Mesothelial cell of epicardium (in vitro differentiated cells): ENCODE data around the gene DEFB128. TPM values are rescaled to one million over a fixed set of nuclear protein-coding genes. Genes with fewer than 3 reads are reported as not detected.
"Not testable (repeated sequence)": the region's sequence is repeated elsewhere in the genome, so short reads cannot be mapped to it uniquely, and the experiment has no call there.

Source experiments
- DNase-seq, 2 experiments: peaks; one replicate each; pipeline ENCODE4 v3.0.0; 2021; ENCODE audit warnings: low spot score in 2 of 2; ENCODE audit not compliant: unreplicated experiment in 2 of 2
- H3K27ac Mint-ChIP-seq: 2 replicates; pipeline ENCODE4 v1.8.0; 2021; ENCODE audit warnings: mixed read lengths
- H3K27me3 Mint-ChIP-seq: 2 replicates; pipeline ENCODE4 v1.8.0; 2021; ENCODE audit warnings: low read depth, mixed read lengths
- H3K36me3 Mint-ChIP-seq: 2 replicates; pipeline ENCODE4 v1.8.0; 2021; ENCODE audit warnings: mixed read lengths
- H3K4me1 Mint-ChIP-seq: 2 replicates; pipeline ENCODE4 v1.8.0; 2021; ENCODE audit warnings: mixed read lengths
- H3K4me3 Mint-ChIP-seq: 2 replicates; pipeline ENCODE4 v1.8.0; 2021; ENCODE audit warnings: mild to moderate bottlenecking, moderate library complexity, mixed read lengths
- H3K9me3 Mint-ChIP-seq: 2 replicates; pipeline ENCODE4 v1.8.0; 2021; ENCODE audit warnings: mixed read lengths
- CTCF ChIP-seq: fragments of 200-600 bp; sonication (generic); IDR thresholded peaks from one replicate; pipeline ENCODE4 v1.5.0; 2021; ENCODE audit warnings: antibody characterized with exemption; ENCODE audit not compliant: unreplicated experiment
- total RNA-seq: library from RNA; stranded (reverse); gene quantifications from 3 replicates; pipeline ENCODE4 v1.2.1, GENCODE V29; 2021

DEFB128 gene
- total RNA-seq, result not detected in 3 replicates

DNA sequence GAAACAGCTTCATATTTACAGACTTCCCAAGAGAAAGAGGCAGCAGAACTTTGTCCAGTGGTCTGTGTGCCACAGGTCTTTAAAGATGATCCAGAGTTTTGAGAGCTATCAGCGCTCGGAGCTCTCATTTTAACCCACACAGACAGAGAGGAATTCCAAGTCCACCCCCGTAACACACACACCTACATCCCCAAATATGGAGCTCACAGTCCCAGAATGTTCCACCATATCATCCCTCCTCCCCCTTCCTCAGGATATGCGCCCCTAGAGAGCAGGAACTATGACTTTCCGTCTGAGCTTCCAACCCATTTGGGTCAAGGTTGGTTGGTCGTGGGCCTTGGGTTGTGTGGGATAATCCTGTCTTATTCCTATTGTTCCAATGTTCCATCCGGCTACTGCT lies at the start of gene DEFB128:
Gene DEFB128 (minus strand): TSS at position 101 of the 400 bp plus-strand sequence. CDS start 88 bp downstream, at position 13.
- Mint-ChIP-seq H3K27ac (no peak within 1 kb of the TSS), H3K9me3 (peaks cover 51% of the 10 kb centered on the region), H3K4me1 (no peaks in the 10 kb centered on the region), H3K36me3 (no peaks in the 10 kb centered on the region), H3K27me3 (peaks cover 14% of the 10 kb centered on the region), H3K4me3 (no peak within 1 kb of the TSS)
- DNase-seq, result no peak
- no peak for TF ChIP-seq CTCF

- Mint-ChIP-seq H3K36me3 (no peaks in the 10 kb centered on the region), H3K27ac (no peak overlapping the region), H3K4me3 (no peak overlapping the region), H3K27me3 (peaks cover 33% of the 10 kb centered on the region), H3K4me1 (peaks cover 5% of the 10 kb centered on the region), H3K9me3 (no peaks in the 10 kb centered on the region)
- no peak for TF ChIP-seq CTCF
- no peak for DNase-seq
Measured at GRCh38 chr20:237929-238328, 48.4 kb upstream of the DEFB128 start.

DNA sequence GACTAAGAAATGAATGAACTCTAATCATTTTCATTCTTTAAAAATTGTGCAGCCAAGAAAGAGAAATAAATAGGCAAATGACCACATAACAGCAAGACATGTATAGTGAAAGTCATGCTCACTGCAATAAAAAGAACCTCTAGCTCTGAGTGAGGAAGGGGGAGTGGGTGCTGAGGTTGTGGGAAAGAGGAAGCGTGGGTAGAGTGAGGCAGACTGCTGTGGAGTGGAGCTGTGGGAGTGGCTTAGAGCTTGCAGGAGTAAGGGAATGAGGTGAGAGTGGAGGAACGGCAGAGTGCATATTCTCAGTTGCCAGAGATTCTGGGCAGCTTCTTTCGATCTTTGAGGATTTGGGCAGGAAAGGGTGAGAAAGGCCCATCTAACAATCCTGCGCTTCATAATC lies 48.0 kb upstream of the DEFB128 start:
- Mint-ChIP-seq H3K9me3 (no peaks in the 10 kb centered on the region), H3K27me3 (peaks cover 29% of the 10 kb centered on the region), H3K4me1 (peaks cover 5% of the 10 kb centered on the region), H3K4me3 (no peak overlapping the region), H3K27ac (no peak overlapping the region), H3K36me3 (no peaks in the 10 kb centered on the region)
- TF ChIP-seq CTCF, result no peak
- DNase-seq, result no peak

DNA sequence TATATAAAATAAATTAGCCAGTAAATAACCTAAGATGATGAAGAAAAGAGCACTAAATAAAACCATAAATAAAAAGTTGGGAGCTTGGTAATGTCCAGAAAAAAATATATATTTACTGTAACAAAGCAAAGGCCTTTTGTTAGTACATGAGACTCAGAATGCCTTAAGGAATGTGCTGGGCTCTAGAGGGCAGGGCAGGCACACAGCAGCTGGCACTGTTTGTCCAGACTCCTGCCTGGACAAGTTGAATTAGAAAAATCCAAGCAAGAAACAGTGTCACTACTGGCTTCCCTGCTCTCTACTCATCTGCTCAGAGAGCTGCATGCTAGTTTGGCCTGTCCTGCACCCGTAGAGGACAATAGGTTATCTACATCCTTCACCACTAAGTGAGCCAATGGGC lies 46.4 kb upstream of the DEFB128 start:
- Mint-ChIP-seq H3K27ac (no peak overlapping the region), H3K4me3 (no peak overlapping the region), H3K4me1 (peaks cover 5% of the 10 kb centered on the region), H3K36me3 (no peaks in the 10 kb centered on the region), H3K27me3 (peaks cover 24% of the 10 kb centered on the region), H3K9me3 (no peaks in the 10 kb centered on the region)
- no peak for DNase-seq
- no peak for TF ChIP-seq CTCF

DNA sequence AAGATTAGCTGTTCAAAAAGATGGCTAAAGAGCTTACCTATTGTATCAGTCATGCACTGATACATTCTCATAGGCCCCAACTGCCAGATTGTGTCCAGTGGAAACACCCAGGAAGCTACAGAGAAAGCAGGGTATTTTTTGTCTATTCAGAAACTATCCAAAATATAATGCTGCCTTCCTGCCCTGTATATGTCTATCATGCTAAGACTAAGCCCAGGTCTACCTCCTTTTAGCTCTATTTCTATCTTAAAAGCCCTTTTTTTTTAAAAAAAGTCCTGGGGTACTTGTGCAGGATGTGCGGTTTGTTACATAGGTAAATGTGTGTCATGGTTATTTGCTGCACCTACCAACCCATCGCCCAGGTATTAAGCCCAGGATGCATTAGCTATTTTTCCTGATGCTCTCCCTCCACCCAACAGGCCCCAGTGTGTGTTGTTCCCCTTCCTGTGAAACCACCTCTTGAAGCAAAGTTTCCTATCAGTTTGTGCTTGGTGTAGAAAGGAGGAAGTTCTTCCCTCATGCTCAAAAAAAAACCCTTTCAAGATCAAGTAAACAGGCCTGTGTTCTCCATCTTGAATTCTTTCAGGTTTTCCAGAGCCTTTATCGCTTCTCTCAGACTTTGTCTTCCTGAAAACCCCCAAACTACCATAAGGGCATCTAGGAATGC lies 38.1 kb upstream of the DEFB128 start:
- no peaks in the 10 kb centered on the region for H3K36me3 Mint-ChIP-seq
- peaks cover 51% of the 10 kb centered on the region for H3K27me3 Mint-ChIP-seq
- H3K27ac Mint-ChIP-seq, result no peak overlapping the region
- H3K4me3 Mint-ChIP-seq, result no peak overlapping the region
- no peak for DNase-seq
- H3K4me1 Mint-ChIP-seq, result no peaks in the 10 kb centered on the region
- peaks cover 4% of the 10 kb centered on the region for H3K9me3 Mint-ChIP-seq
- TF ChIP-seq CTCF, result no peak

DNA sequence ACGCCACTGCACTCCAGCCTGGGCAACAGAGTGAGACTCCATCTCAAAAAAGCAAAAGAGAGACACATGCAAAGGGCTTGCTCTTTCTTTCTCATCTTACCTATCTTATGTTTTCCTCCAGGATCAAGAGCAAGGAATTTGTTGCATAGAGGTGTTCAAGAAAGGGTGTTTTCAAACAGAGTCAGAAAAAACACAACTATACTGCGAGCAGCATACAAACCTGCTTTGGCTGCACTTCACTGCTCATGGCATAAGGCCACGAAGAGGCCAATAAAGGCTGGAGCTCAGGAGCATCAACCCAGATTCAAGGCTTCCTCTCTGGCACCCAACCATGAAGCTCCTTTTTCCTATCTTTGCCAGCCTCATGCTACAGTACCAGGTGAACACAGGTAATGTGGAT lies 37.4 kb upstream of the DEFB128 start, which contains the start of gene DEFB129:
Gene DEFB129 (plus strand): TSS at position 301 of the 400 bp plus-strand sequence. CDS start 31 bp downstream, at position 332.
- peaks cover 4% of the 10 kb centered on the region for H3K9me3 Mint-ChIP-seq
- DNase-seq, result no peak
- H3K27me3 Mint-ChIP-seq, result peaks cover 53% of the 10 kb centered on the region
- no peaks in the 10 kb centered on the region for H3K36me3 Mint-ChIP-seq
- H3K27ac Mint-ChIP-seq, result no peak within 1 kb of the TSS
- H3K4me3 Mint-ChIP-seq, result no peak within 1 kb of the TSS
- no peak for TF ChIP-seq CTCF
- no peaks in the 10 kb centered on the region for H3K4me1 Mint-ChIP-seq

GRCh38 chr20:225879-226278 lies 36.4 kb upstream of the DEFB128 start:
- H3K27ac Mint-ChIP-seq, H3K4me3 Mint-ChIP-seq, DNase-seq, H3K9me3 Mint-ChIP-seq, H3K4me1 Mint-ChIP-seq, H3K36me3 Mint-ChIP-seq: not testable (repeated sequence)
- peaks cover 59% of the 10 kb centered on the region for H3K27me3 Mint-ChIP-seq
